TTC549 (cell line): ENCODE data around the gene SPECC1.
"Not testable (repeated sequence)": the region's sequence is repeated elsewhere in the genome, so short reads cannot be mapped to it uniquely, and the experiment has no call there.

ENCODE experiments used
- FAIRE-seq: peaks from 2 replicates; lab custom pipeline; 2012; peaks lifted over from hg19 to GRCh38; lab: Jason Lieb, UNC

SPECC1 gene

DNA sequence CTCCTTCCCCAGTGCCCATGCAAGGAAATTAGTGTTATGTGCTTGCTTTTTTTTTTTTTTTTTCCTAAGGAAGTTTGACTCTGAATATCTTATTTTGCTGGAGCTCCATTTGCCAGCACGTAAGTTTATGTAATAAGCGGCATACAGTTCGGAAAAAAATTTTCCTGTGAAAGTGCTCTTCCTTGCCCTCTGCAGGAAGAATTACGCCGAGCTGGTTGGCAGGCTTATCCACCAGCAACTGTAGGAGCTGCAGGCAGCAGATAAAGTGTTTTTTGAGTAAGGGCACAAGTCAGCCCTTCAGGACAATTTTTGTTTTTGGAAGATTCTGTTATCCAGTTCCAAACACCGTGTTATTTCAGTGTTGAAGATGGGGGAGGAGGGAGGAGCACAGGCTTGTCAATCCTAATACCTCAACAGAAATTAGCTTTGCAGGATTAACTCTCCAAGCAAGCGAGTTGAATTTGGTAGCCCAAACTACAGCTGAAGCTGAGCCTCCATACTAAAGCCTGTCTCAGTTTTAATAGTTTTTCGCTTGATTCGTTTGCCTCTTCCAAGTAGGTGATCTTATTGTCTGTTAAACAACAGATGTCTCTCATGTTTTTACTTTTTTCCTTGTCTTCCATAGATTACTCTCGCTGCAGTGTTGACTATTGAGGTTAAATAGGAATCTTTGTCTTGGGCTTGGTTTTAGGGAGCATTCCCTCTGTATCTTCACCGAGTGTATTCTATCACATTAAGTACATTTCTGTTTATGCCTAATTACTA, 1.1 kb downstream of the SPECC1 start:
- FAIRE-seq, result peak; percentile 63

- no peak for FAIRE-seq
These were observed 1.8 kb downstream of the SPECC1 start for GRCh38 chr17:20010936-20011335.

GRCh38 chr17:20012017-20012536, 2.9 kb downstream of the SPECC1 start:
- no peak for FAIRE-seq

- FAIRE-seq, result not testable (repeated sequence)
These were observed 7.4 kb downstream of the SPECC1 start for GRCh38 chr17:20016475-20016992.

- no peak for FAIRE-seq
These were observed 13.5 kb downstream of the SPECC1 start for GRCh38 chr17:20022701-20023100.

- FAIRE-seq, result no peak
These were observed 17.8 kb downstream of the SPECC1 start for GRCh38 chr17:20026960-20027359.

DNA sequence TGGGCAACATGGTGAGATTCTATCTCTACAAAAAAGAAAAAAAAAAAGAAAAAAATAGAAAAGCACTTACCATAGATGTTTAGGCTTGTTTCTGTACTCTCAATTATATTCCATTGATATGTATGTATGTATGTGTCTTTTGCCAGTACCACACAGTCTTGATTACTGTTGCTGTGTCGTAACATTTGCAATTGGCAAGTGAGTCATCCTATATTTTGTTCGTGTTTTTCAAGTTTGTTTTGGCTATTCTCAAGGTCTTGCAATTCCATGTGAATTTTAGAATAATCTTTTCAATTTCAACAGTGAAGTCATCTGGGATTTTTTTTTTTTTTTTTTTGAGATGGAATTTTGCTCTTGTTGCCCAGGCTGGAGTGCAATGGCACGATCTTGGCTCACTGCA, 19.3 kb downstream of the SPECC1 start:
- no peak for FAIRE-seq

DNA sequence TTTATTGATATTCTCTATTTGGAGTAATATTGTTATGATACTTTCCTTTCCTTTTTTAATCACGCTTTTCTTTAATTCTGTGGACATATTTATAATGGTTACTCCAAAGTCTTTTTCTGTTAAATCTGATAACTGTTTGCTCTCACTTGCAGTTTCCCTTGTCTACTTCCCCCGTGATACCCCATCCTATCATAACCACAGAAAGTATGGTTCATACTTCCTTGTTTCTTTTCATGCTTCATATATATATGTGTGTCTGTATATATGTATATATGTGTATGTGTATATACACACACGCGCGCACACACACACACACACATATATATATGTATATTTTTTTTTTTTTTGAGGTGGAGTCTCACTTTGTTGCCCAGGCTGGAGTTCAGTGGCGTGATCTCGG, 23.5 kb downstream of the SPECC1 start:
- FAIRE-seq, result no peak

DNA sequence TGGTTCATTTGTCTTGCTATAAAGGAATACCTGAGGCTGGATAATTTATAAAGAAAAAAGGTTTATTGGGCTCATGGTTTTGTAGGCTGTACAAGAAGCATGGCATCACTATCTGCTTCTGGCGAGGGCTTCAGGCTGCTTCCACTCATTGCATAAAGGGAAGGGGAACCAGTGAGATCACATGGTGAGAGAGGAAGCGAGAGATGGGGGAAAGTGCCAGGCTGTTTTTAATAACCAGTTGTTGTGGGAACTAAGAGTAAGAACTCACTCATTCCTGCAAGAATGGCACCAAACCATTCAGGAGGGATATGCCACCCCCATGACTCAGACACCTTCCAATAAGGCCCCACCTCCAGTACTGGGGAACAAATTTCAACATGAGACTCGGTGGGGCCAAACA, 24.3 kb downstream of the SPECC1 start:
- no peak for FAIRE-seq

DNA sequence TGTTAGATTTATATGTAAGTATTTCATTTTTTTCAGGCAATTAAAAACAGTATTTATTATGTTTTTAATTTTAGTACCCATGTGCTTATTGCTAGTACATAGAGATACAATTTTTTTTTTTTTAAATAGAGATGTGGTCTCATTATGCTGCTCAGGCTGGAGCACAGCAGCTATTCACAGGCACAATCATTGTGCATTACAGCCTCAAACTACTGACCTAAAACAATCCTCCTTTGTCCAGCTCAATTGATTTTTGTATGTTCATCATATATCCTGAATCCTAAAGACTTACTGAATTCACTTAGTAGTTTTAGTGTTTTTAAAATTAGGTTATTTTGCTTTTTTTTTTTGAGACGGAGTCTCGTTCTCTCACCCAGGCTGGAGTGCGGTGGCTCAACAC, 26.3 kb downstream of the SPECC1 start:
- no peak for FAIRE-seq

DNA sequence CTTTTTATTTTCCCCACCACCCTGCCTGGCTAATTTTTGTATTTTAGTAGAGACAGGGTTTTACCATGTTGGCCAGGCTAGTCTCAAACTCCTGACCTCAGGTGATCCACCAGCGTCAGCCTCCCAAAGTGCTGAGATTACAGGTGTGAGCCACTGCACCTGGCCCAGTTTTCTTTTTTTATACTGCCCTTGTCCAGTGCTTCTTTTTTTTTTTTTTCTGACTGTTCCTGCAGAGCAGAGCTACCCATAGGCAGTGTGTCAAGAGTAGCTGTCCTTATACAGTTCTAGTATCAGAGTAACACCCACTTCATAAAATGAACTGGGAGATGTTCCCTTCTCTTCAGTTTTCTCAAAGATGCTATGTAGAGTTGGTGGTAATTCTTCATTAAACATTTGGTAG, 28.1 kb downstream of the SPECC1 start:
- FAIRE-seq, result not testable (repeated sequence)

GRCh38 chr17:20039037-20039436, 29.9 kb downstream of the SPECC1 start:
- FAIRE-seq, result no peak

GRCh38 chr17:20040216-20040615, 31.1 kb downstream of the SPECC1 start:
- no peak for FAIRE-seq

DNA sequence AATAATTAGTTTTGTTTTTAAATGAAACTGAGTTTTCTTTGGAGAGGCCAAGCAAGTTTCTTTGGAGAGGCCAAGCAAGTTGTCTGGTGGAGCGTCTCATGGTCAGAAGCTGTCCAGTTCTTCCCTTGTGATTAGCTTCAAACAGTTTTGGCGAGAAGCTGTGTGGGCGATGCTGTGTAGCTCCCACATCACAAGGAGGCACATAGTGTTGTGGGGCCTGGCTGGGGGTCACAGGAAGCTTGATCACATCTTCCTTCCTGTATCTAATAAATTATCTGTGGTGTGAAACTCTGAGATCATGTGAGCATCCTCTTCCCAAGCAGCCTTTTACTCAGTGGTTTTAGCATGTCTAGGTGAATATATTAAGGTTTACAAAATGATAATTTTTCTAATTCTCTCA, 33.9 kb downstream of the SPECC1 start:
- FAIRE-seq, result no peak

- no peak for FAIRE-seq
These were observed 36.3 kb downstream of the SPECC1 start for GRCh38 chr17:20045476-20045875.

- FAIRE-seq, result no peak
These were observed 37.5 kb downstream of the SPECC1 start for GRCh38 chr17:20046629-20047028.

- FAIRE-seq, result no peak
These were observed 42.5 kb downstream of the SPECC1 start for GRCh38 chr17:20051624-20052023.

GRCh38 chr17:20053361-20053964, 44.3 kb downstream of the SPECC1 start:
- FAIRE-seq, result no peak

DNA sequence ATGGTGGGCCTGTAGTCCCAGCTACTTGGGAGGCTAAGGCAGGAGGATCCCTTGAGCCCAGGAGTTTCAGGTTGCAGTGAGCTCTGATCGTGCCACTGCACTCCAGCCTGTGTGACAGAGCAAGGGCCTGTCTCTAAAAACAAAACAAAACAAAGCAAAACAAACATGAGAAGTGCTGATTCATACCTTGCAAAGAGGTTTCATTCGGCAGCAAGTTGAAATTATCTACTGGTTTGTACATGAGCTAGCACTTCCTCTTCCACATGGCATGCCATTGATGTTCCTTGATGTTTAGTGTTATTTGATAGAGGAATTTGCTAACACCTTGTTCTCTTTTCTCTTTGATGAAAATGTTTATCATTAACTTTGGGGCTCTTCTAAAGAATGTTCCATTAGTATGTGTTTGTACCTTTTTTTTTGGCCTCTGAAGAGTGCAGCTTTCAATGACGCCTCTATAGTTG, 50.6 kb downstream of the SPECC1 start:
- no peak for FAIRE-seq

DNA sequence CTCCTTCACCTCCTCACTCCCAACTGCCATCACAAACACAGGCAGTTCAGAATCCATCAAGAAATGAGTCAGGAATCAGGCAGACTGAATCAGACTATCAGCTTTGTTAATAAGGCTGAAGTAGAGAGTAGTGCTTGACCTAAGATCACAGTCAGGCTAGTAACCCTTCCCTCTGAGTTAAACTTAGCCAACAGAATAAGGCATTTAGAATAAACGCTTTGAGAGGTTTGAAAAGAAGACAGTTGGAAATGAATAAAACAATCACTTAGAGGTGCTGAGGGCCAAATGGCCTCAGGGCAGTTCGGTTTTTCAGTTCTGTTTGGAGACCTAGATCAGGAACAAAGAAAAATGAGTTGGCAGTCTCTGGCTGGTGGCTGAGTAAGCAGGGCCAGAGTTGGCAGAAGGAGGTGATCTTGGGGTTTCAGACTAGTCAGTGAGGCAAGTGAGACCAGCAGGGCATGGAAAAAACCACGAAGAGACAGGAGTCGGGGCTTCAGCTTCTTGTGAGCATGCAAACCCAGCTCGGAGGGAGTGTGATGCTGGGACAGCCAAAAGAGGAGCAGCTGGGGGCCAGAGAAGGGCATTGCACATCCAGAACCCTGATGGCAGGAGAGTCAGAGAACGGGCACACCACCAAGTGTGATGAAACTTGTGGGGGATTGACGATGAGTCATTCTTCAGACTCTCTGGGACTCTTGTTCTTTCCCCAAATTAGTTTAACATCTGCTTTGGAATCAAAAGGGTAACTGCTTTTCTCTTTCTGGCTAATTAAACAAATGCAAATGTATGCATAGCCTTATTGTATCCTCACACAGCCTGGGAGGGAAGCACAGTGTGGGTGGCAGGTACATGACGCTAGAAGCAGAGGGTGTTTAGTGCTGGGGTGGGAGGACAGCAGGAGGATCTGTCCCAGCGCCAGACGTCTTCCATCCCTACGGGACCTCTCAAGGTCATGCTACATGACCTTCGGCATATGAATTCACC, 54.8 kb downstream of the SPECC1 start:
- no peak for FAIRE-seq

- no peak for FAIRE-seq
These were observed 57.1 kb downstream of the SPECC1 start for GRCh38 chr17:20066253-20066652.

DNA sequence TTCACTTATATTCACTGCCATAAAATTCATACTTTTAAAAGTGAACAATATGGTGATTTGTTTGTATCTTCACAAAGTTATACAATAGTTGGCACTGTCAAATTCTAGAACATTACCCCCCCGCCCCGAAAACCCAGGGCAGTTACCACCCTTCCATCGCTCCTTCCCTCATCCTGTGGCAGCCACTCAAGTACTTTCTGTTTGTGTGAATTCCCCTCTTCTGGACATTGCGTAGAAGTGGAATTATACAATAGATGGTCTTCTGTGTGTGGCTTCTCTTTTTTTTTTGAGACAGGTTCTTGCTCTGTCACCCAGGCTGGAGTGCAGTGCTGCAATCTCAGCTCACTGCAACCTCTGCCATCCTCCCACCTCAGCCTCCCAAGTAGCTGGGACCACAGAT, 58.6 kb downstream of the SPECC1 start:
- FAIRE-seq, result no peak
